HEK293 (cell line): Measurements from ENCODE around the gene MST1R.

Source experiments
- CTCF ChIA-PET: fragments of 350-600 bp; formaldehyde crosslinking; extraction: SDS; loops from one replicate; lab custom pipeline; 2021; ENCODE audit warnings: antibody characterized with exemption; lab: Yijun Ruan, JAX
- POLR2A ChIA-PET: fragments of 300-600 bp; formaldehyde crosslinking; extraction: SDS; loops from one replicate; lab custom pipeline; 2020; ENCODE audit warnings: antibody characterized with exemption, inconsistent platforms; lab: Yijun Ruan, JAX
- H3K27ac ChIP-seq: fragments of 200-500 bp; sonication (Bioruptor generic); 2 replicates; pipeline ENCODE4 v1.5.1; 2014; ENCODE audit warnings: low read depth, low read length, control low read depth, inconsistent platforms; ENCODE audit errors: extremely low read depth
- H3K36me3 ChIP-seq, 2 experiments: fragments of 200-500 bp in 1 of 2; sonication (Bioruptor generic) in 1 of 2; 1 replicate in 1 of 2; 2 replicates in 1 of 2; pipeline ENCODE4 v1.5.1; 2014 to 2017; ENCODE audit warnings: inconsistent platforms in 2 of 2, low read length in 2 of 2; ENCODE audit not compliant: control insufficient read depth in 2 of 2, insufficient read depth in 1 of 2
- H3K4me1 ChIP-seq: fragments of 200-500 bp; sonication (Bioruptor generic); 2 replicates; pipeline ENCODE4 v1.5.1; 2014; ENCODE audit warnings: mild to moderate bottlenecking, low read length, inconsistent platforms; ENCODE audit not compliant: control insufficient read depth, insufficient read depth
- H3K4me3 ChIP-seq: 2 replicates; pipeline ENCODE4 v1.5.1; 2011; ENCODE audit warnings: low read depth, mild to moderate bottlenecking, control low read depth, low read length, moderate library complexity
- H3K9me3 ChIP-seq: fragments of 200-500 bp; sonication (Bioruptor generic); 2 replicates; pipeline ENCODE4 v1.5.1; 2014; ENCODE audit warnings: low read depth, low read length, inconsistent platforms; ENCODE audit not compliant: control insufficient read depth, insufficient read depth
- ATF2 ChIP-seq: fragments of 450-650 bp; formaldehyde crosslinking; IDR thresholded peaks from 2 replicates; pipeline ENCODE4 v1.5.1; 2016; ENCODE audit warnings: missing biosample characterization, missing genetic modification characterization, low read depth
- REPIN1 ChIP-seq: fragments of 450-650 bp; formaldehyde crosslinking; IDR thresholded peaks from 2 replicates; pipeline ENCODE4 v1.5.1; 2017; ENCODE audit warnings: missing biosample characterization, missing genetic modification characterization, low read depth
- SCRT2 ChIP-seq: fragments of 450-650 bp; formaldehyde crosslinking; IDR thresholded peaks from 2 replicates; pipeline ENCODE4 v1.5.1; 2016; ENCODE audit warnings: missing biosample characterization, missing genetic modification characterization
- ZBTB11 ChIP-seq: fragments of 450-650 bp; formaldehyde crosslinking; conservative IDR thresholded peaks from 2 replicates; pipeline ENCODE4 v1.5.1; 2016; ENCODE audit warnings: low read depth, missing biosample characterization, missing genetic modification characterization
- ZBTB20 ChIP-seq: fragments of 450-650 bp; formaldehyde crosslinking; IDR thresholded peaks from 2 replicates; pipeline ENCODE4 v1.5.1; 2016; ENCODE audit warnings: missing biosample characterization, missing genetic modification characterization
- ZFHX2 ChIP-seq: fragments of 450-650 bp; formaldehyde crosslinking; conservative IDR thresholded peaks from 2 replicates; pipeline ENCODE4 v1.5.1; 2016; ENCODE audit warnings: missing biosample characterization, missing genetic modification characterization
- ZFP3 ChIP-seq: fragments of 450-650 bp; formaldehyde crosslinking; IDR thresholded peaks from 2 replicates; pipeline ENCODE4 v1.5.1; 2016; ENCODE audit warnings: low read depth, missing biosample characterization, missing genetic modification characterization
- ZFP37 ChIP-seq: fragments of 450-650 bp; formaldehyde crosslinking; IDR thresholded peaks from 2 replicates; pipeline ENCODE4 v1.5.1; 2016; ENCODE audit warnings: missing biosample characterization, missing genetic modification characterization
- ZNF10 ChIP-seq: fragments of 450-650 bp; formaldehyde crosslinking; IDR thresholded peaks from 2 replicates; pipeline ENCODE4 v1.5.1; 2017; ENCODE audit warnings: missing biosample characterization, missing genetic modification characterization
- ZNF112 ChIP-seq: fragments of 450-650 bp; formaldehyde crosslinking; IDR thresholded peaks from 2 replicates; pipeline ENCODE4 v1.5.0; 2017; ENCODE audit warnings: missing biosample characterization, missing genetic modification characterization
- ZNF175 ChIP-seq: fragments of 450-650 bp; formaldehyde crosslinking; IDR thresholded peaks from 2 replicates; pipeline ENCODE4 v1.5.1; 2016; ENCODE audit warnings: missing biosample characterization, missing genetic modification characterization
- ZNF302 ChIP-seq: fragments of 450-650 bp; formaldehyde crosslinking; IDR thresholded peaks from 2 replicates; pipeline ENCODE4 v1.5.1; 2016; ENCODE audit warnings: missing biosample characterization, missing genetic modification characterization, low read depth
- ZNF311 ChIP-seq: fragments of 450-650 bp; formaldehyde crosslinking; IDR thresholded peaks from 2 replicates; pipeline ENCODE4 v1.5.1; 2017; ENCODE audit warnings: missing biosample characterization, missing genetic modification characterization, borderline replicate concordance
- ZNF391 ChIP-seq: fragments of 450-650 bp; formaldehyde crosslinking; IDR thresholded peaks from 2 replicates; pipeline ENCODE4 v1.5.1; 2016; ENCODE audit warnings: low read depth, missing biosample characterization, missing genetic modification characterization, borderline replicate concordance
- ZNF398 ChIP-seq: fragments of 450-650 bp; formaldehyde crosslinking; IDR thresholded peaks from 2 replicates; pipeline ENCODE4 v1.5.1; 2017; ENCODE audit warnings: missing biosample characterization, missing genetic modification characterization
- ZNF558 ChIP-seq: fragments of 450-650 bp; formaldehyde crosslinking; IDR thresholded peaks from 2 replicates; pipeline ENCODE4 v1.5.1; 2016; ENCODE audit warnings: missing biosample characterization, missing genetic modification characterization
- ZNF621 ChIP-seq: fragments of 450-650 bp; formaldehyde crosslinking; IDR thresholded peaks from 2 replicates; pipeline ENCODE4 v1.5.1; 2017; ENCODE audit warnings: missing biosample characterization, missing genetic modification characterization
- ZNF639 ChIP-seq: fragments of 450-650 bp; formaldehyde crosslinking; IDR thresholded peaks from 2 replicates; pipeline ENCODE4 v1.5.1; 2016; ENCODE audit warnings: missing biosample characterization, missing genetic modification characterization
- ZNF658 ChIP-seq: fragments of 450-650 bp; formaldehyde crosslinking; IDR thresholded peaks from 2 replicates; pipeline ENCODE4; 2016; ENCODE audit warnings: missing biosample characterization, missing genetic modification characterization
- ZNF660 ChIP-seq: fragments of 450-650 bp; IDR thresholded peaks from 2 replicates; pipeline ENCODE4 v1.5.1; 2018; ENCODE audit warnings: missing biosample characterization, mild to moderate bottlenecking, missing genetic modification characterization
- ZNF670 ChIP-seq: fragments of 450-650 bp; formaldehyde crosslinking; IDR thresholded peaks from 2 replicates; pipeline ENCODE4 v1.5.1; 2016; ENCODE audit warnings: missing biosample characterization, missing genetic modification characterization, low read depth
- ZNF76 ChIP-seq: fragments of 450-650 bp; formaldehyde crosslinking; IDR thresholded peaks from 2 replicates; pipeline ENCODE4; 2016; ENCODE audit warnings: low read depth, missing biosample characterization, missing genetic modification characterization, borderline replicate concordance
- ZNF768 ChIP-seq: fragments of 450-650 bp; formaldehyde crosslinking; IDR thresholded peaks from 2 replicates; pipeline ENCODE4 v1.5.1; 2018; ENCODE audit warnings: missing biosample characterization, mild to moderate bottlenecking, missing genetic modification characterization

Gene MST1R

GRCh38 chr3:49882166-49882565 is 21.5 kb downstream of the MST1R start (continued):
- TF ChIP-seq ZBTB11 (tag by site-specific recombination) (no peak), ZNF311 (tag by site-specific recombination) (no peak), REPIN1 (tag by site-specific recombination) (no peak), ZNF391 (tag by site-specific recombination) (no peak), ZNF76 (no peak)

GRCh38 chr3:49880581-49881315 is 22.9 kb downstream of the MST1R start:
- no peak overlapping the region for H3K4me3 ChIP-seq
- no peaks in the 10 kb centered on the region for H3K36me3 ChIP-seq
- no peaks in the 10 kb centered on the region for H3K9me3 ChIP-seq
- H3K4me1 ChIP-seq: no peaks in the 10 kb centered on the region
- H3K27ac ChIP-seq: no peak overlapping the region
- CTCF ChIA-PET: no interaction called here
- TF ChIP-seq ATF2 (tag by site-specific recombination) (no peak), ZNF175 (tag by site-specific recombination) (no peak), ZNF768 (no peak), ZFP3 (no peak), ZNF660 (tag by site-specific recombination) (no peak), ZFP37 (tag by site-specific recombination) (no peak), ZNF398 (tag by site-specific recombination) (no peak), ZFHX2 (no peak), SCRT2 (tag by site-specific recombination) (no peak)
- POLR2A ChIA-PET: no interaction called here

GRCh38 chr3:49879721-49880120 is 24.0 kb downstream of the MST1R start:
- H3K36me3 ChIP-seq: no peaks in the 10 kb centered on the region
- H3K4me1 ChIP-seq: no peaks in the 10 kb centered on the region
- no peaks in the 10 kb centered on the region for H3K9me3 ChIP-seq
- no peak overlapping the region for H3K27ac ChIP-seq
- ChIA-PET POLR2A (no interaction called here), CTCF (no interaction called here)
- TF ChIP-seq SCRT2 (tag by site-specific recombination) (no peak), ZBTB20 (tag by site-specific recombination) (no peak), ZFP3 (no peak), ZNF302 (tag by site-specific recombination) (no peak), ZNF639 (tag by site-specific recombination) (no peak), ZNF112 (no peak), ZNF658 (tag by site-specific recombination) (no peak), ZNF670 (tag by site-specific recombination) (no peak), ZNF10 (tag by site-specific recombination) (no peak), ZNF558 (tag by site-specific recombination) (no peak), ZNF621 (tag by site-specific recombination) (no peak)
- H3K4me3 ChIP-seq: no peak overlapping the region
